ENCODE measurements around the gene C4orf50.

C4orf50 gene

DNA sequence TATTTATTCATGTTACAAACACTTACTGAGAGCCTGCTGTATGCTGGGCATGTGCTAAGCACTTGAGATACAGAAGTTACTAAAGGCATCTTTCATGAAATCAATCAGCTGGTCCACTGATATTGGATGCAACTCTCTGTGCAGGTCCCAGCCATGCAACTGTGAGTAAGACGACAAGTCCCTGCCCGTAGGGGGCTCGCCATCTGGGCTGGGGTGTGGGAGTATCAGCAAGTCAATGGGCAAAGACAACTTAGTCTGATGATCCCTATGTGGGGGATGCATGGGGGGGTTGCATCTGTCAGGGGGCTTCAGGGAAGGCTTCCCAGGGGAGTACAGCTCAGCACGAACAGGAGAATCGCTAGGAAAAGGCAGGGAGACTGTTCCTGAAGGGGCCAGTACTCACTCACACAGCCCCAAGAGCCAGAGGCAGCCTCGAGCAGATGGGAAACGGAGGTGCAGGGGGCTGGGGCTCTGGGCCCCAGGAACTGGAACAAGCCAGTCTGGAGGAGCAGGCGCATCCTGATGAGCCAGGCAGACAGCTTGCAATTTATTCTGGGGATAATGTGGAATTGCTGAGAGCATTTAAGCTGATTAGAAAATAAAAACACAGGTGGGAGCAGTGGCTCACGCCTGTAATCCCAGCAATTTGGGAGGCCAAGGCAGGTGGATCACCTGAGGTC, 165.6 kb downstream of the C4orf50 start:
- no peaks in the 10 kb centered on the region for H3K4me1 ChIP-seq (ENCODE audit: low read length)
- H3K4me2 ChIP-seq (ENCODE audit: low read depth, low read length) = no peak overlapping the region
- no peak overlapping the region for H2AFZ ChIP-seq (ENCODE audit: low read length)
- no peak for DNase-seq
- no peak overlapping the region for H3K9ac ChIP-seq (ENCODE audit: low read length)
- no peaks in the 10 kb centered on the region for H3K9me2 ChIP-seq (replicated peaks; ENCODE audit: insufficient read depth, low read length)
- no peak overlapping the region for H3K4me3 ChIP-seq (ENCODE audit: low read length)
- H3F3A ChIP-seq (ENCODE audit: insufficient read depth, low read length) = no peaks in the 10 kb centered on the region
- H3K27ac ChIP-seq (ENCODE audit: low read length) = no peak overlapping the region
- H4K20me1 ChIP-seq (ENCODE audit: insufficient read depth, low read length) = no peaks in the 10 kb centered on the region
- TF ChIP-seq, protein P1, sequence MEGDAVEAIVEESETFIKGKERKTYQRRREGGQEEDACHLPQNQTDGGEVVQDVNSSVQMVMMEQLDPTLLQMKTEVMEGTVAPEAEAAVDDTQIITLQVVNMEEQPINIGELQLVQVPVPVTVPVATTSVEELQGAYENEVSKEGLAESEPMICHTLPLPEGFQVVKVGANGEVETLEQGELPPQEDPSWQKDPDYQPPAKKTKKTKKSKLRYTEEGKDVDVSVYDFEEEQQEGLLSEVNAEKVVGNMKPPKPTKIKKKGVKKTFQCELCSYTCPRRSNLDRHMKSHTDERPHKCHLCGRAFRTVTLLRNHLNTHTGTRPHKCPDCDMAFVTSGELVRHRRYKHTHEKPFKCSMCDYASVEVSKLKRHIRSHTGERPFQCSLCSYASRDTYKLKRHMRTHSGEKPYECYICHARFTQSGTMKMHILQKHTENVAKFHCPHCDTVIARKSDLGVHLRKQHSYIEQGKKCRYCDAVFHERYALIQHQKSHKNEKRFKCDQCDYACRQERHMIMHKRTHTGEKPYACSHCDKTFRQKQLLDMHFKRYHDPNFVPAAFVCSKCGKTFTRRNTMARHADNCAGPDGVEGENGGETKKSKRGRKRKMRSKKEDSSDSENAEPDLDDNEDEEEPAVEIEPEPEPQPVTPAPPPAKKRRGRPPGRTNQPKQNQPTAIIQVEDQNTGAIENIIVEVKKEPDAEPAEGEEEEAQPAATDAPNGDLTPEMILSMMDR (IDR thresholded peaks at IDR 0.05; ENCODE audit: low read length) = no peak
- TF ChIP-seq EZH2phosphoT487 (IDR thresholded peaks at IDR 0.05; ENCODE audit: low read length) (no peak), EZH2 (optimal IDR thresholded peaks at IDR 0.05; ENCODE audit: low read depth, low read length) (no peak)
- no peaks in the 10 kb centered on the region for H3K9me3 ChIP-seq (replicated peaks; ENCODE audit: insufficient read depth, low read length)
- H3K36me3 ChIP-seq (replicated peaks; ENCODE audit: insufficient read depth, low read length) = no peaks in the 10 kb centered on the region
- no peaks in the 10 kb centered on the region for H3K79me2 ChIP-seq (ENCODE audit: low read length)
- H3K27me3 ChIP-seq (replicated peaks; ENCODE audit: insufficient read depth, low read length) = no peaks in the 10 kb centered on the region

DNA sequence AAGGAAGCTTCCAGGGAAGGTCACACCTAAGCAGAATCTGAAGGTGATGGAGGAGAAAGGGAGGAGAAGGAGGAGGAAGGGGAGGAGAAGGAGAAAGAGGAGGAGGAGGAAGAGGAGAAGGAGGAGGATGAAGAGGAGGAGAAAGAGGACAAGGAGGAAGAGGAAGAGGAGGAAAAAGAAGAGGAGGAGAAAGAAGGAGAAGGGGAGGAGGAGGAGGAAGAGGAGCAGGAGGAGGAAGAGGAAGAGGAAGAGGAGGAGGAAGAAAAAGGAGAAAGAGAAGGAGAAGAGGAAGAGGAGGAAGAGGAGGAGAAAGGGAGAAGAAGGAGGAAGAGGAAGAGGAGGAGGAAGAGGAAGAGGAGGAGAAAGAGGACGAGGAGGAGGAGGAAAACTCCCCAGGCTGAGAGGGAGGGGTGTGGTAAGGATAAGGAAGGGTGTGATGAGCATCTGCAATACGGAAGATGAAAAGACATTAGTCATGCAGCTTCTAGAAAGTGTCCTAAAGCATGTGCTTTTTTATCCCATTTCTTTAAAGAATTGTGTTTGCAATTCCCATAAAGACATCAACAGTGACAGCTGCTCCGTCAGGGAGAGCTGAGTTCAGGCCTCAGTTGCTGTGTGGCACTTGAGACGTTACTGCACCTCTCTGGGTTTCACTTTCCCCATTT, 166.5 kb downstream of the C4orf50 start:
- no peak for TF ChIP-seq EZH2 (optimal IDR thresholded peaks at IDR 0.05; ENCODE audit: low read depth, low read length)
- TF ChIP-seq, protein P1 (IDR thresholded peaks at IDR 0.05; ENCODE audit: low read length) = no peak
- TF ChIP-seq EZH2phosphoT487 (IDR thresholded peaks at IDR 0.05; ENCODE audit: low read length) = no peak
- Histone ChIP-seq H3K27me3 (replicated peaks; ENCODE audit: insufficient read depth, low read length) (no peaks in the 10 kb centered on the region), H3K4me2 (ENCODE audit: low read depth, low read length) (no peak overlapping the region), H3K4me1 (ENCODE audit: low read length) (no peaks in the 10 kb centered on the region), H3K4me3 (ENCODE audit: low read length) (no peak overlapping the region), H3K79me2 (ENCODE audit: low read length) (no peaks in the 10 kb centered on the region), H3K9me2 (replicated peaks; ENCODE audit: insufficient read depth, low read length) (no peaks in the 10 kb centered on the region), H2AFZ (ENCODE audit: low read length) (no peak overlapping the region), H3K27ac (ENCODE audit: low read length) (no peak overlapping the region), H3K36me3 (replicated peaks; ENCODE audit: insufficient read depth, low read length) (no peaks in the 10 kb centered on the region), H3K9ac (ENCODE audit: low read length) (no peak overlapping the region), H3F3A (ENCODE audit: insufficient read depth, low read length) (no peaks in the 10 kb centered on the region), H3K9me3 (replicated peaks; ENCODE audit: insufficient read depth, low read length) (no peaks in the 10 kb centered on the region), H4K20me1 (ENCODE audit: insufficient read depth, low read length) (no peaks in the 10 kb centered on the region)
- DNase-seq = no peak
